Forelimb muscle (tissue), 1 donor: ENCODE measurements around the gene PHB1. TPM values are rescaled to one million over a fixed set of nuclear protein-coding genes. Genes with fewer than 3 reads are reported as not detected.
"Not testable (repeated sequence)": the region's sequence is repeated elsewhere in the genome, so short reads cannot be mapped to it uniquely, and the experiment has no call there.

Source experiments
- DNase-seq: peaks from one replicate; pipeline ENCODE4 v3.0.0-alpha.2; 2013; ENCODE audit warnings: low read depth
- polyA plus RNA-seq: library from polyadenylated mRNA; unstranded; fragments of 120-200 nt; gene quantifications from one replicate; pipeline ENCODE4 v1.2.1, GENCODE V29; 2013; ENCODE audit not compliant: insufficient read length

Gene PHB1
- polyA plus RNA-seq, 1 donor = 133 TPM

GRCh38 chr17:49439673-49440571, 25.2 kb upstream of the PHB1 start:
- DNase-seq = no peak

GRCh38 chr17:49439305-49439672, 24.6 kb upstream of the PHB1 start:
- DNase-seq = no peak

GRCh38 chr17:49438436-49439278, 24.0 kb upstream of the PHB1 start:
- DNase-seq = no peak

- no peak for DNase-seq
These were observed 23.2 kb upstream of the PHB1 start for GRCh38 chr17:49437696-49438435.

- DNase-seq = no peak
These were observed 21.5 kb upstream of the PHB1 start for GRCh38 chr17:49436174-49436573.

- no peak for DNase-seq
These were observed 21.0 kb upstream of the PHB1 start for GRCh38 chr17:49435671-49436029.

DNA sequence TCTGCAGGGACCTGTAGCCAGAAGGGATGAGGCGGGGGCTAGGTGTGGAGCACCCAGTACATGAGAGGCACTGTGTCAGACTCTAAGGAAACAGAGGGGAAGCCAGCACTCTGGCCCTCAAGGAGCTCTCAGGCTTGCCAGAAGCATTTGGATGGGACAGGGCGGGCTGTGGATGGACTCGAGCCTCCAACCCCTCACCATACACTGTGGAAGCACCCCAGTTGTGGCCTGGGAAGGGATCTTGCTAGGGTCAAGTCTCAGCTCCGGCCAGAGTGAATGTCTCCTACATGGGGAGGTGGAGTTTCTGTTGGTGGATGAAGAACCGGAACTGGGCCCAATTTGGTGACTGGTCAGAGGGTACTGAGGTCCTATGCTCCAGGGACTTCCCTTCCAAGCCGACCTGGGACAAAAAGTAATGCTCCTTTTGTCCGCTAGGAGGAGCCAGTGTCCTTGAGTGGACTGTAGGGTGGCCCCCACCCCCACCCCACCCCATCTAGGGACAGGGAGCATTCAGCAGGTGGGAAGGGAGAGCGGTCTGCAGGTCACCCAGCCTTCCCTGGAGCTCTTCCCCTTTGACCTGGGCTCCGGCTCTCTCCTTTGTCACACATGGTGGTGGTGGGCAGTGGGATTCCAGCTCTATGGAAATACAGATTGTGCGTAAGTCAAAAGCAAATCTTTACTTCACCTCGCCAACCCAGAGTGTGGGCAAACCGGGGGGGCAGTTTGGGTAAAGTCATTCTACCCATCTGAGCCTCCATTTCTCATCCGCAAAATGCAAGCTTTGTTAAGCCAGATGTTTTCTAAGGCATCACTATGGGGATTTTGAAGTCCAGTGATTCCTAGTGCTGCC, 20.4 kb upstream of the PHB1 start:
- DNase-seq = no peak

- DNase-seq = no peak
These were observed 18.5 kb upstream of the PHB1 start for GRCh38 chr17:49433000-49433694.

- DNase-seq = no peak
These were observed 17.1 kb upstream of the PHB1 start for GRCh38 chr17:49431743-49432142.

- DNase-seq = no peak
These were observed 10.3 kb upstream of the PHB1 start for GRCh38 chr17:49425004-49425286.

DNA sequence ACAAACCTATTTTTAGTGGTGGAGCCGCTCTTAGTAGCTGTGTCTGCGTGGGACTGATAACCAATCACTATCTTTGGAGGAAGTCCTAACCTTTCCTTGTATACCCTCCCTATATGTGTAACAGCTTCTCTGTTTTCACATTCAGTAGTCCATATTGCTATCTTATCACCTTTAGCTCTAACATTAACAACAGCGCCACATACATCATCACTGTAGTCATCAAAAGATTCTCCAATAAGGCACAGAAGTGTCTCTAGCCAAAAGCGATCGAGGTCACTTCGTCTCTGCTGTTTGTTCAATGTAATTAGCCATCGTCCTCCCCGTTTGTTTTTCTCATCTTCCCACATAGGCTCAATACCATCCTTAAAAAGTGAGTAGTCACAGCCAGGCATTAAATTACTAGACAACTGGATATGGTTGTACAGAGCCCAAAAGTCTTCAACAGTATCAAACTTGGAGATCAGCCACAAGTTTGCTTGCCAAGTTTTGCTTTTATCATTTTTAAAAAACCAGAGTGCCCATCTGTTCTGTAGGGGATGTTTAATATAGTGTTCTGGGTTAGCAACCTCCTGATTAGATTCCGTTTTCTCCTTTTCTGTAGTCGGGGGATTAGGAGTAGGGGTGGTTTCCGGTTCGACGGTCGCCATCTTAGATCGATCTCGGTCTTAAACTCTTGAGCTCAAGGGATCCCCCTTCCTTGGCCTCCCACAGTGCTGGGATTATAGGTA, 9.8 kb upstream of the PHB1 start:
- DNase-seq = not testable (repeated sequence)

GRCh38 chr17:49422714-49423113, 8.0 kb upstream of the PHB1 start:
- DNase-seq = no peak

DNA sequence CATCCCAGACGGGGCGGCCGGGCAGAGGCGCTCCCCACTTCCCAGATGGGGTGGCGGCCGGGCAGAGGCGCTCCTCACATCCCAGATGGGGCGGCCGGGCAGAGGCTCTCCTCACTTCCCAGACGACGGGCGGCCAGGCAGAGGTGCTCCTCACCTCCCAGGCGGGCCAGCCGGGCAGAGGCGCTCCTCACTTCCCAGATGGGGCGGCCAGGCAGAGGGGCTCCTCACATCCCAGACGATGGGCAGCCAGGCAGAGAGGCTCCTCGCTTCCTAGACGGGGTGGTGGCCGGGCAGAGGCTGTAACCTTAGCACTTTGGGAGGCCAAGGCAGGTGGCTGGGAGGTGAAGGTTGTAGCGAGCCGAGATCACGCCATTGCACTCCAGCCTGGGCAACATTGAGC, 5.1 kb upstream of the PHB1 start:
- not testable (repeated sequence) for DNase-seq

DNA sequence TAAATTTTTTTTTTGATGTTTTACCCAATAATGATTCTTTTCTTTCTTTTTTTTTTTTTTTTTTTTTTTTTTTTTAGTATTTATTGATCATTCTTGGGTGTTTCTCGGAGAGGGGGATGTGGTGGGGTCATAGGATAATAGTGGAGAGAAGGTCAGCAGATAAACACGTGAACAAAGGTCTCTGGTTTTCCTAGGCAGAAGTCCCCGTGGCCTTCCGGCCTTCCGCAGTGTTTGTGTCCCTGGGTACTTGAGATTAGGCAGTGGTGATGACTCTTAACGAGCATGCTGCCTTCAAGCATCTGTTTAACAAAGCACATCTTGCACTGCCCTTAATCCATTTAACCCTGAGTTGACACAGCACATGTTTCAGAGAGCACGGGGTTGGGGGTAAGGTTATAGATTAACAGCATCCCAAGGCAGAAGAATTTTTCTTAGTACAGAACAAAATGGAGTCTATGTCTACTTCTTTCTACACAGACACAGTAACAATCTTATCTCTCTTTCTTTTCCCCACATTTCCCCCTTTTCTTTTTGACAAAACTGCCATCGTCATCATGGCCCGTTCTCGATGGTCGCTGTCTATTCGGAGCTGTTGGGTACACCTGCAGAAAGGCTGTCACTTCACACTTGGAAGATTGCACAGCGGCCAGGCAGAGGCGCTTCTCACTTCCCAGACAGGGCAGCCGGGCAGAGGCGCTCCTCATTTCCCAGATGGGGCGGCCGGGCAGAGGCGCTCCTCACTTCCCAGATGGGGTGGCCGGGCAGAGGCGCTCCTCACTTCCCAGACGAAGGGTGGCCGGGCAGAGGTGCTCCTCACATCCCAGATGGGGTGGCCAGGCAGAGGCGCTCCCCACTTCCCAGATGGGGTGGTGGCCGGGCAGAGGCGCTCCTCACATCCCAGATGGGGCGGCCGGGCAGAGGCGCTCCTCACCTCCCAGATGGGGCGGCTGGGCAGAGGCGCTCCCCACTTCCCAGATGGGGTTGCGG, 4.4 kb upstream of the PHB1 start:
- not testable (repeated sequence) for DNase-seq

DNA sequence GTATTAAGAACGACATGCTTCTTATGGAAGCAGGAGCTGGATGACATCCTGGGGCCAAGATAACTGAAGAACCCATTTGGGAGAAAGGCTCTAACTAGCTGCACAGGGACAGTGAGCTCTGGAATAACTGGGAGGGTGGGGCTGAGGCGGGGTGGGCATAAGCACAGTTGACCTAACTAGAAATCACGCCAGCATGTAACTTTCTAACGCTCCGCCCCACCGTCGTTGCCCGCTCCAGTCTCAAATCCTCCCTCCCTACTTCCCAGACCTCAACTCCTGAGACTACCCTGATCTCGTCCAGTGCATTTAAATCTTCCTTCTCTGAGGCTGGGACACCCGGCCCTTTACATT, 436 bp downstream of the PHB1 start:
- DNase-seq = no peak

- no peak for DNase-seq
These were observed 5.6 kb downstream of the PHB1 start for GRCh38 chr17:49409066-49409465.

GRCh38 chr17:49407981-49408501, 6.6 kb downstream of the PHB1 start:
- DNase-seq = no peak

- no peak for DNase-seq
These were observed 7.6 kb downstream of the PHB1 start for GRCh38 chr17:49407086-49407485.
